Right atrium auricular region (tissue), 2 donors: Measurements from ENCODE around the gene KCTD13. TPM values are rescaled to one million over a fixed set of nuclear protein-coding genes. Genes with fewer than 3 reads are reported as not detected.
"Not testable (repeated sequence)": the region's sequence is repeated elsewhere in the genome, so short reads cannot be mapped to it uniquely, and the experiment has no call there.

ENCODE experiments used
- DNase-seq: peaks from one replicate; pipeline ENCODE4 v3.0.0-alpha.2; 2019; ENCODE audit warnings: low spot score
- H3K27ac ChIP-seq, 2 donors: fragments of 200-600 bp; sonication (generic); 1 replicate in 1 of 2; 2 replicates in 1 of 2; pipeline ENCODE4 v1.5.1; 2016 to 2019
- H3K27me3 ChIP-seq, 2 donors: fragments of 200-600 bp; sonication (generic); one replicate each; pipeline versions ENCODE4 v1.5.1 to v1.6.0; 2017 to 2019
- H3K36me3 ChIP-seq: fragments of 200-600 bp; sonication (generic); one replicate; pipeline ENCODE4 v1.5.1; 2016
- H3K4me1 ChIP-seq, 2 donors: fragments of 200-600 bp; sonication (generic); one replicate each; pipeline versions ENCODE4 v1.5.1 to v1.6.0; 2017 to 2019
- H3K4me3 ChIP-seq, 2 donors: fragments of 200-600 bp; sonication (generic); 1 replicate in 1 of 2; 2 replicates in 1 of 2; pipeline ENCODE4 v1.5.1; 2017 to 2019; ENCODE audit warnings: mild to moderate bottlenecking in 1 of 2, moderate library complexity in 1 of 2
- H3K9me3 ChIP-seq, 2 donors: fragments of 200-600 bp; sonication (generic); one replicate each; pipeline ENCODE4 v1.5.1; 2019
- total RNA-seq, 2 donors: library from RNA; depleted of rRNA; stranded (reverse); fragments of >200 nt; gene quantifications; one replicate each; pipeline ENCODE4 v1.1.0, GENCODE V29; 2016
- TF ChIP-seq, protein P1 (sequence below), 2 donors: fragments of 200-600 bp; sonication (generic); IDR thresholded peaks; one replicate each; pipeline ENCODE4 v1.5.1; 2019; ENCODE audit warnings: antibody characterized with exemption in 2 of 2

KCTD13 gene
- total RNA-seq, 2 donors from 2014 or later = 6.4 to 6.5 TPM

DNA sequence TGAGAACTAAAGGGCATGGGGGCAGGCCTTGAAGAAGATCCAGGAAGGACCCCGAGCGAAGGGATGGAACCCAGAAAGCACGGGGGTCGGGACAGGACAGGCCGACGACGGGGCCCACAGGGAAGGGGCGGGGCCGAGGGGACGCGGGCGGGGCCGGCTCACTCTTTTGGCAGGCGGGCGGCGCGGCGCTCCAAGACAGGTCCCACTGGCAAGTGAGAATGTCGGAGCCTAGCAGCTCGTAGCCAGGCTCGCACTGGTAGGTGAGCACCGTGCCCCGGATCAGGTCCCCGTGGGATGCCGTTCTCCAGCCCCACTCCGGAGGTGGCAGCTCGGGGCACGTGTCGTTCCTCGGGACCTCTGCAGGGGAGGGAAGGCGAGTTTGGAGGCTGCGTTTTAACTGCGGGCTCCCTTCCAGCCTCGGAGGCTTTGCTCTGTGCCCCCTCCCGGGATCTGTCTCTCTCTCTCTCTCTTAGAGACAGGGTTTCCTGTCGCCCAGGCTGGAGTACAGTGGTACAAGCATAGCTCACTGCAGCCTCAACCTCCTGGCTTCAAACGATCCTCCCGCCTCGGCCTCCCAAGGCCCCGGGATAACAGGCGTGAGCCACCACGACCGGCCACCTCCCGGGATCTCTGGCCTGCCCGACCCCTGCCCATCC lies 49.3 kb downstream of the KCTD13 start:
- no peaks in the 10 kb centered on the region for H3K36me3 ChIP-seq
- H3K9me3 ChIP-seq = no peaks in the 10 kb centered on the region
- H3K4me1 ChIP-seq = peaks cover 0 to 13% of the 10 kb centered on the region in 2 donors
- TF ChIP-seq, protein P1, sequence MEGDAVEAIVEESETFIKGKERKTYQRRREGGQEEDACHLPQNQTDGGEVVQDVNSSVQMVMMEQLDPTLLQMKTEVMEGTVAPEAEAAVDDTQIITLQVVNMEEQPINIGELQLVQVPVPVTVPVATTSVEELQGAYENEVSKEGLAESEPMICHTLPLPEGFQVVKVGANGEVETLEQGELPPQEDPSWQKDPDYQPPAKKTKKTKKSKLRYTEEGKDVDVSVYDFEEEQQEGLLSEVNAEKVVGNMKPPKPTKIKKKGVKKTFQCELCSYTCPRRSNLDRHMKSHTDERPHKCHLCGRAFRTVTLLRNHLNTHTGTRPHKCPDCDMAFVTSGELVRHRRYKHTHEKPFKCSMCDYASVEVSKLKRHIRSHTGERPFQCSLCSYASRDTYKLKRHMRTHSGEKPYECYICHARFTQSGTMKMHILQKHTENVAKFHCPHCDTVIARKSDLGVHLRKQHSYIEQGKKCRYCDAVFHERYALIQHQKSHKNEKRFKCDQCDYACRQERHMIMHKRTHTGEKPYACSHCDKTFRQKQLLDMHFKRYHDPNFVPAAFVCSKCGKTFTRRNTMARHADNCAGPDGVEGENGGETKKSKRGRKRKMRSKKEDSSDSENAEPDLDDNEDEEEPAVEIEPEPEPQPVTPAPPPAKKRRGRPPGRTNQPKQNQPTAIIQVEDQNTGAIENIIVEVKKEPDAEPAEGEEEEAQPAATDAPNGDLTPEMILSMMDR (IDR thresholded peaks at IDR 0.05) = no peak
- DNase-seq = no peak
- H3K27me3 ChIP-seq = peaks cover 2 to 18% of the 10 kb centered on the region in 2 donors
- peak overlapping the region in 1 of 2 donors; percentile 24 for H3K4me3 ChIP-seq
- H3K27ac ChIP-seq = no peak overlapping the region

DNA sequence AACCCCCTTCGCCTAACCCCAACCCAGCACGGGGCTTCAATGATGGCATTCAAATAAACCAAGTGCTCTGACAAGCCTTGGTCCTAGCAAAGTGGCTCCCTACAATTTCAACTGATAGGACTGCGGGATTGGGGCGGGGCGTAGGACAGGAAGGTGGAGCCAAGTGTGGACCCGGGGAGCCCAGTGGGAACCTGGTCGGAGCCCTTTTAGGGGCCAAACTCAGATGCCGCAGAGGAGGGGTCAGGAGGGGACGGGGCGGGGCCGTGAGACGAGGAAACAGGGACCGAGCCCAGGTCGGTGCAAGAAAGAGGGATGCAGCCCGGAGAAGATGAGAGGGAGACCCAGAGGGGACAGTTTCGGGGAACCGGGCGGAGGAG lies 49.8 kb downstream of the KCTD13 start:
- TF ChIP-seq, protein P1 (IDR thresholded peaks at IDR 0.05) = no peak
- Histone ChIP-seq H3K27ac (no peak overlapping the region), H3K4me3 (peak overlapping the region in 1 of 2 donors; percentile 24), H3K27me3 (peaks cover 2 to 18% of the 10 kb centered on the region in 2 donors), H3K4me1 (peaks cover 0 to 13% of the 10 kb centered on the region in 2 donors), H3K36me3 (no peaks in the 10 kb centered on the region), H3K9me3 (no peaks in the 10 kb centered on the region)
- no peak for DNase-seq

DNA sequence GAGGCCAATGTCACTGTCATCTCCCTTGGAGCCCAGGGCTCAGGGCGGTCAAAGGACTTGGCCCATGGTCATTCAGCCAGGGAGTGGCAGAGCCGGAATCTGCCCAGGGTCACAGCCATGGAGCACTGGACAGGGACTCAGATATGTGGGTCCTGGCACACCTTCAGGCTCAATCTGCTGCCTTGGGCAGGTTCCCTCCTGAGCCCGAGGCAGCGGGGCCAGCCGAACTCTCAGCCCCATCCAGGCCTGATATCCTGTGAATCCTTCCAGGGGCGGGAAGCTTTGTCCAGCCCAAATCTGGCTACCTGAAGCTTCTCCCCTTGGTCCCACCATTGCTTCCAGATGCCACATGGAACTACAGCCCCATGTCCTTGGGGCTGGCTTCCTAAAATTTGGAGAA lies 50.8 kb downstream of the KCTD13 start:
- H3K4me1 ChIP-seq = peaks cover 0 to 13% of the 10 kb centered on the region in 2 donors
- H3K9me3 ChIP-seq = no peaks in the 10 kb centered on the region
- no peak overlapping the region for H3K4me3 ChIP-seq
- H3K27me3 ChIP-seq = peaks cover 2 to 18% of the 10 kb centered on the region in 2 donors
- TF ChIP-seq, protein P1 (IDR thresholded peaks at IDR 0.05) = no peak
- no peak overlapping the region for H3K27ac ChIP-seq
- no peak for DNase-seq
- no peaks in the 10 kb centered on the region for H3K36me3 ChIP-seq

DNA sequence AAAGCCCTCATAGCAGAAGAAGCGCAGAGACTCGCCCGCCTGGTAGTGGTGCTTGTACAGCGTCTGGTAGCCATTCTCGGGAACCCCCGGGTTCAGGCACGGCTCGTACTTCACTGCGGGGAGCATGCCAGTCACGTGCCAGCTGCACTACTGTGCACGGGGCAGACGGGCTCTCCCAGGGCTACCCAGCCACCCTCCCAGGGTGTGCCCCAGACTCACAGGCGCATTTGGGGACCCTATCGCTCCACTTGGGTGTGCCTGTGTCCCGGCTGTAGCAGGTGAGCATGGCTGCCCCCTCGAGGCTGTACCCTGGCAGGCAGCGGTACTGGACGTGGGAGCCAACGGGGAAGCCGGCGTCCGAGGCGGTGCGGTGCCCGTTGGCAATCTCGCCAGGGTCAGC lies 52.7 kb downstream of the KCTD13 start:
- H3K27ac ChIP-seq = no peak overlapping the region
- H3K27me3 ChIP-seq = peaks cover 2 to 18% of the 10 kb centered on the region in 2 donors
- H3K4me1 ChIP-seq = peaks cover 0 to 13% of the 10 kb centered on the region in 2 donors
- TF ChIP-seq, protein P1 (IDR thresholded peaks at IDR 0.05) = no peak
- H3K36me3 ChIP-seq = no peaks in the 10 kb centered on the region
- no peak for DNase-seq
- H3K9me3 ChIP-seq = no peaks in the 10 kb centered on the region
- no peak overlapping the region for H3K4me3 ChIP-seq

DNA sequence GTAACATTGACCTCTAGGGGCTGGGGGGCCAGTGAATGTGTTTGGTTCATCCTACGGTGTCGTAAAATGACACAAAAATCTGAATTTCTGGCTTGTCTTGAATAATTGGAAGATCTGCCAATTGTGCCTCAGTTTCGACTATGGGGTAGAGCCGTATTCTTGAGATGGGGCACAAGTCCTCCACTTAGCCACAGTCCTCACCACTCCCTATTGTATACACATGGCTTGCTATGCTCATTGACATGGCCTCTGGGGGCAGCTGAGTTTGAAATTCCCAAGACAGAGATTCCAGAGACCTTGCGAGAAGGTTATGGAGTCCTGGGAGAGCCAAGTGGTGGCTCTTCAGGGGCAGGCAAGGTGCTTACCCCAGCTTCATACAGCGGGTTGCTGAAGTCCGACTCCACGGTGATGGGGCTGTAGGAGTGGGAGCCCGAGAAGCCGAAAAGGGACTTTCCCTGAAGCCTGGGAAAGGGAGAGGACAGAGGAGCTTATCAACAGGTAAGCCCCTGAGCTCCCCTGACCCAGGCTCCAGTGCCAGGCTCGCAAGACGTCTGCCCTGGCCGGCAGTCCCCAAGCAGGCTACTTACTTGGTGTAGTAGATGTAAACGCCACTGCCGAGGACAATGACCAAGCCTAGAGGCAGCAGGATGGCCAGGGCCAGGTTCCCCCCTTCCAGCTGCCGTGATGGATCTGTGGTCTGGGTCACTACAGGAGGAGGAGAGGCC lies 54.0 kb downstream of the KCTD13 start:
- no peak overlapping the region for H3K27ac ChIP-seq
- DNase-seq = no peak
- H3K4me3 ChIP-seq = no peak overlapping the region
- peaks cover 2 to 8% of the 10 kb centered on the region in 2 donors for H3K27me3 ChIP-seq
- H3K9me3 ChIP-seq = no peaks in the 10 kb centered on the region
- no peaks in the 10 kb centered on the region for H3K36me3 ChIP-seq
- H3K4me1 ChIP-seq = peaks cover 0 to 8% of the 10 kb centered on the region in 2 donors
- TF ChIP-seq, protein P1 (IDR thresholded peaks at IDR 0.05) = no peak

DNA sequence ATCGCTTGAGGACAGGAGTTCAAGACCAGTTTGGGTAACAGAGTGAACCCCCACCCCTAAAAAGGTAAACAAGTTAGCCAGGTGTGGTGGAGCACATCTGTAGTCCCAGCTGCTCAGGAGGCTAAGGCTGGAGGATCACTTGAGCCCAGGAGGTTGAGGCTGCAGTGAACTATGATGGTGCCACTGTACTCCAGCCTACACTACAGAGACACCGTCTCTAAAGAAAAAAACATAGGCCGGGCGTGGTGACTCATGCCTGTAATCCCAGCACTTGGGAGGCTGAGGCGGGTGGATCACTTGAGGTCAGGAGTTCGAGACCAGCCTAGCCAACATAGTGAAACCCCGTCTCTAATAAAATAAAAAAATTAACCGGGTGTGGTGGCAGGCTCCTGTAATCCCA lies 57.0 kb downstream of the KCTD13 start:
- H3K4me1 ChIP-seq, H3K4me3 ChIP-seq, DNase-seq, H3K27me3 ChIP-seq, H3K36me3 ChIP-seq, H3K9me3 ChIP-seq, H3K27ac ChIP-seq: not testable (repeated sequence)
